OCI-LY1 (cell line): ENCODE measurements around the gene ZBTB7C.

Experiments
- H2AFZ ChIP-seq: fragments of 200-600 bp; sonication (generic), shearing (Covaris generic); 2 replicates; pipeline ENCODE4 v1.6.0; 2014; ENCODE audit warnings: antibody characterized with exemption, mild to moderate bottlenecking, low read length
- H3F3A ChIP-seq: fragments of 200-600 bp; sonication (generic), shearing (Covaris generic); 2 replicates; pipeline ENCODE4 v1.6.0; 2014; ENCODE audit warnings: mild to moderate bottlenecking, antibody characterized with exemption, low read length, moderate library complexity; ENCODE audit not compliant: insufficient read depth
- H3K27ac ChIP-seq: fragments of 200-600 bp; sonication (generic); 2 replicates; pipeline ENCODE4 v1.5.1; 2014; ENCODE audit warnings: low read length, mixed run types, mild to moderate bottlenecking, low read depth; ENCODE audit not compliant: poor library complexity, severe bottlenecking
- H3K27me3 ChIP-seq: fragments of 200-600 bp; sonication (generic); 2 replicates; pipeline ENCODE4 v1.6.0; 2014; ENCODE audit warnings: antibody characterized with exemption, mild to moderate bottlenecking, low read length, moderate library complexity; ENCODE audit not compliant: insufficient read depth
- H3K36me3 ChIP-seq: fragments of 200-600 bp; sonication (generic); 2 replicates; pipeline ENCODE4 v1.6.1; 2014; ENCODE audit warnings: mild to moderate bottlenecking, antibody characterized with exemption, low read length, moderate library complexity, mixed read lengths; ENCODE audit not compliant: insufficient read depth
- H3K4me1 ChIP-seq: fragments of 200-600 bp; sonication (generic); 2 replicates; pipeline ENCODE4 v1.5.1; 2014; ENCODE audit warnings: mild to moderate bottlenecking, low read length, moderate library complexity; ENCODE audit not compliant: insufficient read depth, severe bottlenecking
- H3K4me2 ChIP-seq: fragments of 200-600 bp; sonication (generic), shearing (Covaris generic); 2 replicates; pipeline ENCODE4 v1.6.1; 2014; ENCODE audit warnings: low read length
- H3K4me3 ChIP-seq: fragments of 200-600 bp; sonication (generic); 2 replicates; pipeline ENCODE4 v1.5.1; 2014; ENCODE audit warnings: low read length, low read depth, mild to moderate bottlenecking, mixed read lengths; ENCODE audit not compliant: poor library complexity, severe bottlenecking
- H3K79me2 ChIP-seq: fragments of 200-600 bp; shearing (Covaris generic); 2 replicates; pipeline ENCODE4 v1.6.1; 2016; ENCODE audit warnings: mixed run types, low read length, mixed read lengths; ENCODE audit not compliant: insufficient read depth
- H3K9ac ChIP-seq: fragments of 200-600 bp; sonication (generic), shearing (Covaris generic); 2 replicates; pipeline ENCODE4 v1.6.1; 2014; ENCODE audit warnings: mild to moderate bottlenecking, low read length, mixed read lengths
- H3K9me2 ChIP-seq: fragments of 200-600 bp; sonication (generic), shearing (Covaris generic); 2 replicates; pipeline ENCODE4 v1.6.1; 2014; ENCODE audit warnings: low read depth, mild to moderate bottlenecking, low read length, mixed read lengths
- H3K9me3 ChIP-seq: fragments of 200-600 bp; shearing (Covaris generic); 2 replicates; pipeline ENCODE4 v1.6.1; 2014; ENCODE audit warnings: low read length, mixed read lengths
- H4K20me1 ChIP-seq: fragments of 200-600 bp; sonication (generic), shearing (Covaris generic); 2 replicates; pipeline ENCODE4 v1.6.0; 2016; ENCODE audit warnings: mild to moderate bottlenecking, low read length; ENCODE audit not compliant: insufficient read depth
- CTCF ChIP-seq: fragments of 200-600 bp; sonication (generic), shearing (Covaris generic); IDR thresholded peaks from 2 replicates; pipeline ENCODE4 v1.5.1; 2017; ENCODE audit warnings: mild to moderate bottlenecking, antibody characterized with exemption, low read length, moderate library complexity, mixed read lengths
- EZH2 ChIP-seq: fragments of 200-600 bp; sonication (generic), shearing (Covaris generic); IDR thresholded peaks from 2 replicates; pipeline ENCODE4 v1.8.0; 2017; ENCODE audit warnings: borderline replicate concordance, mixed run types, mild to moderate bottlenecking, antibody characterized with exemption, low read length, moderate library complexity, mixed read lengths

Gene ZBTB7C

DNA sequence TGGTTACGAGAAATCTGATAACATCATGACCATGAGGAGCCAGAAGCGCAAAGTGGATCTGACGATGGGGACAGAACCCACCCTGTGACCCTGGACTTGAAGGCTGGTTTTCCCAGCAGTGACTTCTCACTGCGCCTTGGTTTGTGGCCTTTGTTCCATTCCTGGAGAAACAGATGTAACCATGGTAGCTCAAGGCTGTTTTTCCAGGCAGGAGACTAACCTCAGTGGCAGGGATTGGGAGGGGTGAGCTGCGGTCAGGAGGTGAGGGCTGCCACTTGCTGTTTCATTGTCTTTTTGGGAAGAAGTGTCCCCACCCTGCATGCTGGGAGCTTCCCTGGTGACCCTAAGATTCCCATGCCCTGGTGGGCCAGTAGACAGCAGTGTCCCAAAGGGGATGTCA lies 362.3 kb downstream of the ZBTB7C start:
- no peaks in the 10 kb centered on the region for H3F3A ChIP-seq
- no peaks in the 10 kb centered on the region for H3K79me2 ChIP-seq
- H3K4me1 ChIP-seq: no peaks in the 10 kb centered on the region
- H3K9me3 ChIP-seq: no peaks in the 10 kb centered on the region
- no peaks in the 10 kb centered on the region for H3K9me2 ChIP-seq
- H3K27ac ChIP-seq: no peak overlapping the region
- no peaks in the 10 kb centered on the region for H4K20me1 ChIP-seq
- no peak overlapping the region for H3K4me2 ChIP-seq
- no peaks in the 10 kb centered on the region for H3K36me3 ChIP-seq
- TF ChIP-seq EZH2: no peak
- TF ChIP-seq CTCF: no peak
- no peak overlapping the region for H2AFZ ChIP-seq
- no peaks in the 10 kb centered on the region; the same call in 1 of the 2 replicates for H3K27me3 ChIP-seq
- H3K9ac ChIP-seq: no peak overlapping the region
- no peak overlapping the region for H3K4me3 ChIP-seq

DNA sequence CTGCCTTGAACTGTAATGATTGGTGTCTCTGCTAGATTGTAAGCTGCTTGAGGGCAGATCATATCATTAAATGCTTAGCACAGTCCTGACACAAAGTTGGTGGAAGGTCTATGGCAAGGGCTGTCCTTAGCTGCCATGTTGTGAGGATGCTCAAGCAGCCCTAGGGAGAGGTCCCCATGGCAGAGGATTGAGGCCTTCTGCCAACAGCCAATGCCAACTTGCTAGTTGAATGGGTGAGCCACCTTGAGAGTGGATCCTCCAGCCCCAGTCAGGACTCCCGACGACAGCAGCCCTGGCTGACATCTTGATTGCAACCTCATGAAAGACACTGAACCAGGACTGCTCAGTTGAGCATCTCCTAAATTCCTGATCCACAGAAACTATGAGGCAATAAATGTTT lies 363.4 kb downstream of the ZBTB7C start:
- H3K4me2 ChIP-seq: no peak overlapping the region
- H3K36me3 ChIP-seq: no peaks in the 10 kb centered on the region
- no peaks in the 10 kb centered on the region for H3K4me1 ChIP-seq
- no peaks in the 10 kb centered on the region for H3K9me3 ChIP-seq
- no peaks in the 10 kb centered on the region; the same call in 1 of the 2 replicates for H3K27me3 ChIP-seq
- H2AFZ ChIP-seq: no peak overlapping the region
- H3F3A ChIP-seq: no peaks in the 10 kb centered on the region
- no peaks in the 10 kb centered on the region for H4K20me1 ChIP-seq
- TF ChIP-seq EZH2 (no peak), CTCF (no peak)
- H3K4me3 ChIP-seq: no peak overlapping the region
- H3K79me2 ChIP-seq: no peaks in the 10 kb centered on the region
- H3K9me2 ChIP-seq: no peaks in the 10 kb centered on the region
- no peak overlapping the region for H3K9ac ChIP-seq
- no peak overlapping the region for H3K27ac ChIP-seq

DNA sequence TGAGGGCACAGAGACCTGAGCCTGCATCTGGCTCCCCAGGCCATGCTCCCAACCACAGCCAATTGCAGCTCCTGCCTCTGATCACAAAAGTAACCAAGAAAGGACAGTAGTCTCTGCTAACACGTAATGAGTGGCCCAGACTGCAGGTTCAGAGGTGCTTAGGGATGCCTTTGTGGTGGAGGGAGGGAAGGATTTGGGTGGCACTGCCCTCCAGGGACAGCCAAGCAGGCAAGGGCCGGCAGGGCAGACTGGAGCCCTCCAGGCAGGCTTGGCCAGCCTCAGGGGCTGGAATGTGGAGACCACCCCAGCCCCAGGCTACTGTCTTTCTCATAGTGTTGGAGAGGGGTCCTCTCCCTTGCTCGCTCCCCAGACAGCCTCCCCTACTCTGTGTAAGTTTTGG lies 364.2 kb downstream of the ZBTB7C start:
- H3K9me3 ChIP-seq: no peaks in the 10 kb centered on the region
- no peak overlapping the region for H3K9ac ChIP-seq
- no peaks in the 10 kb centered on the region for H3K36me3 ChIP-seq
- H3K27ac ChIP-seq: no peak overlapping the region
- H3K79me2 ChIP-seq: no peaks in the 10 kb centered on the region
- H3K4me3 ChIP-seq: no peak overlapping the region
- no peak overlapping the region for H3K4me2 ChIP-seq
- H3K27me3 ChIP-seq: no peaks in the 10 kb centered on the region; the same call in 1 of the 2 replicates
- H3K4me1 ChIP-seq: no peaks in the 10 kb centered on the region
- TF ChIP-seq EZH2 (no peak), CTCF (no peak)
- no peaks in the 10 kb centered on the region for H3K9me2 ChIP-seq
- no peaks in the 10 kb centered on the region for H4K20me1 ChIP-seq
- H2AFZ ChIP-seq: no peak overlapping the region
- no peaks in the 10 kb centered on the region for H3F3A ChIP-seq
